Panc1 (cell line): ENCODE data around the gene ADSS1. TPM values are rescaled to one million over a fixed set of nuclear protein-coding genes. Genes with fewer than 3 reads are reported as not detected.

Source experiments
- ATAC-seq: fragments of 200-7000 bp; cut with Tn5 transposase; 2 replicates; pipeline ENCODE4 v1.9.1; 2020; ENCODE audit warnings: mild to moderate bottlenecking, moderate library complexity
- BruUV-seq: library from RNA; stranded (reverse); fragments of 400-500 nt; replicated peaks from 2 replicates; lab custom pipeline; 2021; lab: Mats Ljungman, UMichigan
- CTCF ChIA-PET: fragments of 300-600 bp; sonication (Branson Sonifier 250); formaldehyde crosslinking; loops from one replicate; lab custom pipeline; 2022; ENCODE audit warnings: antibody characterized with exemption; lab: Charles Lee
- POLR2A ChIA-PET: fragments of 300-600 bp; sonication (Branson Sonifier 250); formaldehyde crosslinking; loops from one replicate; lab custom pipeline; 2022; ENCODE audit warnings: antibody characterized with exemption; lab: Charles Lee
- DNase-seq: peaks from one replicate; pipeline ENCODE4 v3.0.0-alpha.2; 2010; ENCODE audit warnings: low read depth, low spot score
- H3K27ac ChIP-seq: 2 replicates; pipeline ENCODE4 v1.5.1; 2011; ENCODE audit warnings: mild to moderate bottlenecking, low read length, inconsistent platforms
- H3K27me3 ChIP-seq: fragments of 200-500 bp; sonication (Bioruptor generic); 2 replicates; pipeline ENCODE4 v1.6.0; 2014; ENCODE audit warnings: low read length, inconsistent platforms; ENCODE audit not compliant: control insufficient read depth, insufficient read depth
- H3K36me3 ChIP-seq: fragments of 200-500 bp; sonication (Bioruptor generic); 2 replicates; pipeline ENCODE4 v1.5.1; 2014; ENCODE audit warnings: inconsistent platforms, mild to moderate bottlenecking, low read length, moderate library complexity; ENCODE audit not compliant: control insufficient read depth, insufficient read depth
- H3K4me1 ChIP-seq: 2 replicates; pipeline ENCODE4 v1.5.1; 2011; ENCODE audit warnings: inconsistent platforms, mild to moderate bottlenecking, low read length, moderate library complexity; ENCODE audit not compliant: control insufficient read depth, insufficient read depth
- H3K4me3 ChIP-seq, 2 experiments: 2 replicates each; pipeline ENCODE4 v1.5.1; 2011 to 2012; ENCODE audit warnings: low read depth in 2 of 2, low read length in 2 of 2, mild to moderate bottlenecking in 2 of 2, inconsistent platforms in 1 of 2, moderate library complexity in 1 of 2
- H3K9me3 ChIP-seq: fragments of 200-500 bp; sonication (Bioruptor generic); 2 replicates; pipeline ENCODE4 v1.5.1; 2014; ENCODE audit warnings: low read depth, mild to moderate bottlenecking, inconsistent platforms, low read length, moderate library complexity; ENCODE audit not compliant: control insufficient read depth, insufficient read depth
- CTCF ChIP-seq: fragments of 450-650 bp; IDR thresholded peaks from 2 replicates; pipeline ENCODE4 v1.5.1; 2017; ENCODE audit warnings: mild to moderate bottlenecking
- POLR2AphosphoS5 ChIP-seq: IDR thresholded peaks from 2 replicates; pipeline ENCODE4 v1.6.1; 2012; ENCODE audit warnings: mild to moderate bottlenecking, low read depth, low read length, moderate library complexity
- REST ChIP-seq, 2 experiments: IDR thresholded peaks; 2 replicates each; pipeline ENCODE4 v1.6.1; 2011 to 2012; ENCODE audit warnings: low read depth in 2 of 2, control low read depth in 1 of 2, low read length in 1 of 2, mild to moderate bottlenecking in 1 of 2, moderate library complexity in 1 of 2; ENCODE audit not compliant: insufficient read depth in 1 of 2
- SIN3A ChIP-seq: IDR thresholded peaks from 2 replicates; pipeline ENCODE4 v1.6.1; 2012; ENCODE audit warnings: low read depth, mild to moderate bottlenecking, low read length, moderate library complexity, borderline replicate concordance; ENCODE audit not compliant: insufficient read depth
- TCF7L2 ChIP-seq: IDR thresholded peaks from 2 replicates; pipeline ENCODE4 v1.6.1; 2011; ENCODE audit warnings: mild to moderate bottlenecking, low read depth, low read length, inconsistent platforms
- in situ Hi-C: cut with HindIII; loops from 2 replicates; pipeline ENCODE4 v1.10.0; 2016; ENCODE audit warnings: low sequenced_read_pairs, low pct_unique_long_range_greater_than_20kb
- intact Hi-C: fragments of 100-400 bp; cut with micrococcal nuclease; formaldehyde crosslinking; loops from one replicate; pipeline ENCODE4 v1.10.0; 2022; ENCODE audit not compliant: unreplicated experiment
- total RNA-seq: library from RNA; stranded (reverse); gene quantifications from one replicate; pipeline ENCODE4 v1.2.1, GENCODE V29; 2021; ENCODE audit not compliant: unreplicated experiment

The ADSS1 gene
- total RNA-seq, 1 experiment from 2014 or later = 9.4 TPM

- BruUV-seq = no TSS peak
- ChIA-PET POLR2A (interaction anchor here (0.8 kb wide), 1 partner anchor 11 kb away, joined by 4 read pairs; no protein-coding TSS in a partner anchor), CTCF (no interaction called here)
- in situ Hi-C loops (no loop called here), intact Hi-C loops (no loop called here)
- no peak overlapping the region for H3K4me3 ChIP-seq
- no peaks in the 10 kb centered on the region for H3K27me3 ChIP-seq
- no peaks in the 10 kb centered on the region for H3K9me3 ChIP-seq
- TF ChIP-seq TCF7L2 (no peak), POLR2AphosphoS5 (no peak), SIN3A (no peak), REST (IDR thresholded peaks at IDR 0.05; ENCODE audit: insufficient read depth in 1 of 2, low read depth in 2 of 2, low read length in 1 of 2) (no peak), CTCF (no peak)
- DNase-seq = no peak
- H3K4me1 ChIP-seq = peaks cover 7% of the 10 kb centered on the region
- no peak overlapping the region for H3K27ac ChIP-seq
- peaks cover 3% of the 10 kb centered on the region; the same call in 1 of the 2 replicates for H3K36me3 ChIP-seq
- no peak for ATAC-seq
Measured at GRCh38 chr14:104757681-104758392, 33.8 kb downstream of the ADSS1 start.

GRCh38 chr14:104758981-104759969 lies 35.2 kb downstream of the ADSS1 start:
- in situ Hi-C loops = no loop called here
- Histone ChIP-seq H3K27ac (no peak overlapping the region), H3K4me1 (peaks cover 5% of the 10 kb centered on the region), H3K4me3 (no peak overlapping the region), H3K9me3 (no peaks in the 10 kb centered on the region), H3K27me3 (no peaks in the 10 kb centered on the region), H3K36me3 (no peaks in the 10 kb centered on the region)
- no TSS peak for BruUV-seq
- no peak for DNase-seq
- ChIA-PET POLR2A (no interaction called here), CTCF (no interaction called here)
- intact Hi-C loops = no loop called here
- TF ChIP-seq CTCF (no peak), REST (IDR thresholded peaks at IDR 0.05; ENCODE audit: insufficient read depth in 1 of 2, low read depth in 2 of 2, low read length in 1 of 2) (no peak), POLR2AphosphoS5 (no peak), TCF7L2 (no peak), SIN3A (no peak)
- ATAC-seq = no peak
